COLO668 (cell line): Measurements from ENCODE around the gene SLCO3A1.
"Not testable (repeated sequence)": the region's sequence is repeated elsewhere in the genome, so short reads cannot be mapped to it uniquely, and the experiment has no call there.

Experiments used
- DNase-seq: peaks from one replicate; lab custom pipeline; 2025; ENCODE audit not compliant: unreplicated experiment; lab: John Stamatoyannopoulos, UW

SLCO3A1 gene

DNA sequence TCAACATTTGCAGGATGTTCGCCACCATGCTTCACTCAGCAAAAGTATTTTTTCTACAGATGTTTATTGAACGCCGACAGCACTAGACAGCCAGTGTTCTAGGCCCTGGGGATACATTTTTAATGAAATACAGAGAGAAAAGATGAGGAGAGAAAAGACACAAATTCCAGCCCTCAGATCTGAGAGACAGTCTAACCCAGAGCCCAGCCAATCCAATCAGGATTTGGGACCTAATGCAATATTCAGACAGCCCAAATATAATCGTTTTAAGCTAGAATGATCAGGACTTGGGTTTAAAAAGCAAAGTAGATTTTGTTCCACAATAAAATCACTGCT is 174.8 kb downstream of the SLCO3A1 start:
- DNase-seq = no peak

GRCh38 chr15:92029767-92030166 is 176.3 kb downstream of the SLCO3A1 start:
- DNase-seq = no peak

DNA sequence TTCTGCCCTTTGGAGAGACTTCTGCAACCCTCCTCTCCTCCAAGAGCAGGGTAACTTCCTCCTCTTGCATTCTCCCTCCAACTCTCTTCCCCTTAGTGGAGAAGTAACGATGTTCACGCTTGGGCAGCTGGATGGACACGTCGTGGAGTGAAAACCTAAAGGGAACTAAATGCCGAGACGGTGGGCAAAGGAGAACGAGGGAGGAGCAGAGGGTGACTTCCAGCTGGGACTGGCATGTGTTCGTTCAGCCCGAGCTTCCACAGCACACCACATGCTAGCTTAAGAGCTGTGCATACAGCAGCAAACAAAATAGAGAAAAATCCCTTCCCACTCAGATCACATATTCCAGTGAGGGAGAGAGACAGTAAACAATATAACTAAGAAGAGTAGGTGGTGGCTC is 179.8 kb downstream of the SLCO3A1 start:
- no peak for DNase-seq

- DNase-seq = no peak
Measured at GRCh38 chr15:92033723-92034122, 180.2 kb downstream of the SLCO3A1 start.

GRCh38 chr15:92034227-92034626 is 180.7 kb downstream of the SLCO3A1 start:
- DNase-seq = no peak

- DNase-seq = no peak
Measured at GRCh38 chr15:92035551-92035950, 182.0 kb downstream of the SLCO3A1 start.

DNA sequence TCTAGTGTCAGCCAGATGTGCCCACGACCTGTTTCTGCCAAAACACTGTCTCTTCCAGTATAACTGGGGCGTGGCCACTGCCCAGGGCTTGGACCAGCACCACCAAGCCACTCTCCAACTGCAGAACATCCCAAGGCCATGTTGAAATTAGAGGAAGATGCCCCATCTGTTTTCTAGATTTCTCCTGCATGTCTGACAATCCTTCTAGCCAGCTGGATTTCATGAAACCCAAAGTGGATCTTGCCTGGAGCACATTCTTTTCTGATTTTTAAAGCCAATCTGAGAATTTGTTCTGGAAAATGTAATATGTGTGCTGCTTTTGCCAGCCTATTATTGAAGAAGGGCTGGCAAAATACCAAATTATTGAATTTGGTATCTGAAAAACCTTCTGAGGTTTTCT is 182.5 kb downstream of the SLCO3A1 start:
- no peak for DNase-seq

- DNase-seq = no peak
Measured at GRCh38 chr15:92037491-92037890, 184.0 kb downstream of the SLCO3A1 start.

DNA sequence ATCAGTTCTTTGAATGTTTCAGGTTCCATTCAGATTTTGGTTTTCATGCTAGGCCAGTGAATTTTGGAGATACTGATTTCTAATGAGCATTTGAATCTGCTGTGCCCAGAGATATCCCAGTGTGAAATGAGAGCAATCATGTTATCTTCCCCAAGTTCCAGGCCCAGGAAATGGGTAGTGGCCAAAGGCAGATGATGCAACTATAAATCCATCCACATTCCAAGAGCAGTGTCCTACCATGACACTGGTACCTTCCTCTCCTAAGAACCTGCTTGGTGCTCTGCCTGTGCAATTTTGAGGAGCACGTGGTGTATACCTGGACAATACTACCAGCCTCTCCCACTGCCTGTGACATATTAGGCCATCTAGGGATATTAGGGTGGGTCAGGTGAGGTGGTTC is 186.8 kb downstream of the SLCO3A1 start:
- DNase-seq = no peak

DNA sequence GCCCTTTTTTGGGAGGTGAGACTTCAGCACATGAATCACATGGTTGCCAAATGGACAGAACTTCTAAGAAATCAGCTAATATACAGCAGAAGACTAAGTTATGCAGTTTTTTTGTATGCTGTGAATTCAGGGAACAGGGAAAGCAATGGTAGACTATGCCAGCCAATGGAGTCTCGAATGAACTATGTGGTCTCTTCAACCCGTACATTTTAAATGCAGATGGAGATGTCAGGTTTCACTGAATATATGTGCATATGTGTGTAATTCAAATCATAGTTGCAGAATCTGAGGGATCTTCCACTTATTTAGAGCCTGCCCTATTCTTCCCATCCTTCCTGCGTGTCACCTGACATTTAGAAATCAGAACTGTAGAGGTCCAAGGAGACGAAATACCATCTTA is 187.9 kb downstream of the SLCO3A1 start:
- DNase-seq = no peak

DNA sequence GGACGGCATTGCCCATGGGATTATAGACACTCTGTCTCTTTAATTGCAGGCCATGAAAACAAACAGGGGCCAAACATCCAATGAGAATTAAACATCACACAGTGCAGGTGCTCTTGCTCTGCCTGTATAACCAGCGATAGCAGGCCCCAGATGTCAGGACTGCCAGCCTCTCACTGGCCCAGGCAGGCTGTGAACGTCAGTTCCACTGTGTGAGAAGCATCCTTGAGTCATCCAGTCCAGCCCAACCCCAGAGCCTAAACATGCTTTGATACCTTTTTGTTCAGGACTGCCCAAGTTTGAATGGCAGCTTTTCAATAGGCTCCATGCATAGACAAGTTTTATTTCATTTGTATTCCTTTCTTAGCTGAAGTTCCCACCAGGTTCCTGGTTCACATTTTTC is 189.8 kb downstream of the SLCO3A1 start:
- DNase-seq = peak; percentile 16

DNA sequence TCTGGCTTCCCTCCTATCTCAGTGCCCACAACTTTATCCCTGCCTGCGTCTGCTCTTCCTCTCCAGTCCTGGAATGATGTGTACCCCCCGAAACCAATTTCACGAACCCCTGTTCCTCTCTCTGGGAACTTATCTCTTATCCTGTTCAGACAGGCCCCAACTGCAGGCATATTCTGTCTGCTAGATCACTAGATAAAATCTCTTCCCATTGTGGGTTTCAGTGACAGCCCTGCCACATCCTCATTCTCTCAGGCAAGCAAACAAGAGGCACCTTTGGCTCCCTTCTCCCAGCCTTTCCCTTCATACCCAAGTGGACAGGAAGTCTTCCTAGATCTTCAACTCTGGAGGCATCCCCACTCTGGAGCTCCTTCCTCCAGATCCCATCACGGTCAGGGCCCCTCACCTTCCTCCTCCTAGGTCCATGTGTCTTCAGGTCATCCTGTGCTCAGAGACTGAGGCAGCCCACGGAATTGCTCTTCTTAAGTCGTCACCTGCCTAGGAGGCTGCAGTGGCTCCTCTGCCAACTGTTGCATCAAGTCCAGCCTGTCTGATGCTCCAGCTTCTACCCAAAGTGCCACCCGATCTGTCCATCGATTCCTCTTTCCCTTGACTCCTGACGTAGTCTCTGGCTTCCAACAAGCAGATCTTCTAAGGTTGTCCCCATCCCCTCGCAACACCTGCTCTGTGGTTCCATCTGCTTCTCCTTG is 190.8 kb downstream of the SLCO3A1 start:
- DNase-seq = no peak

DNA sequence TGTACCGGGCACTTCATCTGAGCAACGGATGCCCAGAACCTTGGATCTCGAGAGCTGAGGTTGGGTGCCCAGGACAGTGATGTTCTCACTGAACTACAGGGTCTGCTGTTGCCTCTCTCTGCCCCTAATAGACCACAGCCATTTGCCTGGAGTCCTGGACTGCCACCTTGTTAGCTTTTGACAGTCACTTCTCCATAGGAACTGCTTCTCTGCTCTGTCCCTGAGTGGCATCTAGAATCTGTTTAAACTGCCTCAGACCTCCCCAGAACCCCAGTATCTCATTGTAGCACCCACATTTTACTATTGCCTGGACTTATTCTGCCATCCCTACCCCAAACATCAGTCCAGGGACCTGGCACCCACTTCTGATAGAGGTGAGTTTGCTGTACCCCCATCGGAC is 194.4 kb downstream of the SLCO3A1 start:
- DNase-seq = no peak

DNA sequence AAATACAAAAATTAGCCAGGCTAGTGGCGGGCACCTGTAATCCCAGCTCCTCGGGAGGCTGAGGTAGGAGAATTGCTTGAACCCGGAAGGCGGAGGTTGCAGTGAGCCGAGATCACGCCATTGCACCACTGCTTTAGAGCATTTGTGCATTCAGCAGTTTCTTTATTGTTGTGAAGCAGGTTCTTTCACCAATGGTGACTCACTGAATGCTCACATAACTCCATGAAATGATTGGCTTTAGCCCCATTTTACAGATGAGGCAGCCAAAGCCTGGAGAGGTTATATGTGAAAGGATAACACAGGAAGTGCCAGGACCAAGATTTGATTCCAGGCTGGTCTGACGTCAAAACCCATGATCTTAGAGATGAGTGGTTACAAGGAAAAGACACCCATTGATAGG is 195.2 kb downstream of the SLCO3A1 start:
- DNase-seq = no peak

DNA sequence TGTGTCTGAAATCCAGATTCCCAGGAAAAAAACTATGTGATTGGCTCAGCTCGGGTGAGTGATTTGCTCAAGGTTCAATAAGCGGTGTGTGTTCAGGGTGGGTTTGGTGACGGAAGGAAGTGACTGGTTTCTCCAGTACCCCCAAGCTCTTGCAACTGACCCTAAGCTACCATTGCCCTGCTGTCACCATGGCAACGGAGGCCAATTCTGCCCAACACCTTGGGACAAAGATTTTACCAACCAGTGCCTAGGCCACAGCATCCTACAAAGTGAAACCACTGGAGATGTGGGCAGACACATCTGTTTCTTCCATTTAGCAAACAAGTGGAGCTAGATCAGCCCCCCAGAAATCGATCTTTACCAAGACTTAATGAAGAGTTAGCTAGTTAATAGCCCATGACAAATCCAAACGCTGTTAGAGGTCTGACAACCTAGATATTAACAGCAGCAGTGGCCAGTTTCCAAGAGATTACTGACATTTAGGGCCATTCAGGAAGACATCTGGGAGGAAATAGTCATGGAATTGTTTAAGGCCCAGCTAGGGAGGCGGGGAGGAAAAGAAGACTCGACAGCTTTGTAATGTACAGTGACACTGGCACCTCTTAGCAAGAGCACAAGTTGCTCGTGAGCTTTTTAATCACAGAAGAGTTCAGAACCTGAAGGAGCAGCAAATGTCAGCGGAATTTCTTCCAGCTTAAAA is 195.9 kb downstream of the SLCO3A1 start:
- DNase-seq = no peak

- DNase-seq = no peak
Measured at GRCh38 chr15:92050220-92050898, 196.9 kb downstream of the SLCO3A1 start.

GRCh38 chr15:92051716-92052115 is 198.2 kb downstream of the SLCO3A1 start:
- DNase-seq = no peak

- DNase-seq = no peak
Measured at GRCh38 chr15:92053753-92054316, 200.3 kb downstream of the SLCO3A1 start.

GRCh38 chr15:92056875-92057274 is 203.4 kb downstream of the SLCO3A1 start:
- no peak for DNase-seq

GRCh38 chr15:92059036-92059970 is 205.8 kb downstream of the SLCO3A1 start:
- no peak for DNase-seq

GRCh38 chr15:92059971-92060311 is 206.4 kb downstream of the SLCO3A1 start:
- not testable (repeated sequence) for DNase-seq
